HG02884 (cell line): ENCODE data around the gene TEX44.

Experiments
- ATAC-seq: cut with Tn5 transposase; IDR thresholded peaks from one replicate; pipeline ENCODE4 v1.9.1; 2021; ENCODE audit warnings: mild to moderate bottlenecking, moderate library complexity; ENCODE audit not compliant: unreplicated experiment

The TEX44 gene

GRCh38 chr2:231633241-231633976, 40.7 kb downstream of the TEX44 start:
- no peak for ATAC-seq

- no peak for ATAC-seq
Measured at GRCh38 chr2:231634412-231634811, 41.7 kb downstream of the TEX44 start.

GRCh38 chr2:231634951-231635875, 42.5 kb downstream of the TEX44 start:
- no peak for ATAC-seq

- no peak for ATAC-seq
Measured at GRCh38 chr2:231640241-231640640, 47.6 kb downstream of the TEX44 start.

- ATAC-seq, result no peak
Measured at GRCh38 chr2:231640641-231641111, 48.0 kb downstream of the TEX44 start.

- peak; percentile 62 for ATAC-seq
Measured at GRCh38 chr2:231642631-231643494, 50.2 kb downstream of the TEX44 start.

GRCh38 chr2:231643495-231643888, 50.8 kb downstream of the TEX44 start:
- ATAC-seq, result no peak
